Measurements from ENCODE around the gene PGC. TPM values are rescaled to one million over a fixed set of nuclear protein-coding genes. Genes with fewer than 3 reads are reported as not detected.

Gene PGC
- total and polyA plus RNA-seq, 10 donors, result 0.26 to 0.74 (median 0.48) TPM; not detected in 7

GRCh38 chr6:41780551-41781365 lies 33.6 kb upstream of the PGC start, which contains the start of gene PRICKLE4:
Gene PRICKLE4 (plus strand): TSS chr6:41780782. CDS start chr6:41783474, 2,692 bp downstream.
- Histone ChIP-seq H3K9me3 (no peaks in the 10 kb centered on the region), H3K27me3 (replicated peaks in 1 of 7) (peaks cover 0 to 7% (median 0%) of the 10 kb centered on the region in 7 donors), H3K27ac (peak within 1 kb of the TSS; percentile 19 to 95 (median 84)), H3K4me1 (peaks cover 21 to 92% (median 60%) of the 10 kb centered on the region in 6 donors), H3K36me3 (peaks cover 0 to 37% (median 7%) of the 10 kb centered on the region in 6 donors), H3K4me3 (peak within 1 kb of the TSS; percentile 71 to 93 (median 81))
- WGBS, 5 donors, result 1 to 4% (median 1%) methylated on average over 19 to 36 of the region's 36 CpGs
- intact Hi-C loops (cut with DNase I; ENCODE audit: low total_unique reads), result loop anchor here (5.0 kb wide), 1 partner anchor 267 kb away; no protein-coding TSS in a partner anchor
- peak; percentile 86 for DNase-seq
- TF ChIP-seq POLR2AphosphoS5 (IDR thresholded peaks at IDR 0.05), result peak in 1 of 3 donors; percentile 62
- no peak for TF ChIP-seq CTCF (IDR thresholded peaks at IDR 0.05 in 8 of 11, conservative IDR thresholded peaks at IDR 0.05 in 3 of 11)
- no peak for TF ChIP-seq POLR2A (IDR thresholded peaks at IDR 0.05)

DNA sequence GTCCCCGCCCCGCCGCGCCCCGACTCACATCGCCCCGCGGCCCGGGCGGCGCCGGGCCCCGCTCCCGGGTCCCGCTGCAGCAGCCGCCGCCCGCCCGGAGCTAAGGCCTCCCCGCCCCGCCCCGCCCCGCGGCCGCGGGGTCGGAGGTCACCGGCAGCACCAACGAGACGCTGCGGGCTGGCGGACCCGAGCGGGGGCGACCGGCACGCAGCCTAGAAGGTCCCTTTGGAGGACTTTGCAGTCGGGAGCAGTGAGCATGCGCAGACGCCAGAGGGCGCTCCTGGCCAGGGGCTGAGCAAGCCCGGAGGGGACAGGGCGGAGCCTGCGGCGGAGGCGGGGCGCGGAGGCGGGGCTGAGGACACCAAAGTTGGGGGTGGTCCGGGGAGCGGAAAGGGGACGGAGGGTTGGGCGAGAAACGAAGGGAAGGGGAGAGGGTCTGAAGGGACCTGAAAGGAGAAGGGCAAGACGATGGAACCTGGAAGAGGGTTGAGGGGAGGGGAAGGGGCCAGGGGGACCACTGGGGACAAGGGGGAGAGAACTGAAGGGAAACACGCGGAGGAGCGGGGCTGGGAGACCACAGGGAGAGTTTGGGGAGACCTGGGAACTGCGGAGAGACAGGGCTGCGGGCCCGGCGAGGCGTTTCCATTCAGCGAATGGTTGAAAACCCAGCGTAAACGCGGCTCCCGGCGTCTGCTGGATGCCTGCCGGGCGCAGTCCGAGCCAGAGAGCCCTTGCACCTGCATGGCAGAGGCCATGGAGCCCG lies 32.8 kb upstream of the PGC start, which contains the start of gene FRS3:
Gene FRS3 (minus strand): TSS at position 113 of the 763 bp plus-strand sequence. CDS start 2,913 bp downstream, outside the sequence.
- intact Hi-C loops (cut with DNase I; ENCODE audit: low total_unique reads), result loop anchor here (5.0 to 10.0 kb wide), 2 partner anchors 175 to 267 kb away; no protein-coding TSS in a partner anchor
- WGBS, 5 donors, result 0 to 1% (median 0%) methylated on average over 36 to 73 of the region's 73 CpGs
- H3K9me3 ChIP-seq, result no peaks in the 10 kb centered on the region
- H3K27me3 ChIP-seq (replicated peaks in 1 of 7), result peaks cover 0 to 7% (median 0%) of the 10 kb centered on the region in 7 donors
- H3K4me1 ChIP-seq, result peaks cover 13 to 88% (median 52%) of the 10 kb centered on the region in 6 donors
- H3K36me3 ChIP-seq, result peaks cover 0 to 37% (median 15%) of the 10 kb centered on the region in 6 donors
- peak within 1 kb of the TSS; percentile 19 to 95 (median 84) for H3K27ac ChIP-seq
- H3K4me3 ChIP-seq, result peak within 1 kb of the TSS; percentile 71 to 93 (median 81)
- TF ChIP-seq POLR2A (IDR thresholded peaks at IDR 0.05) (no peak), CTCF (IDR thresholded peaks at IDR 0.05 in 8 of 11, conservative IDR thresholded peaks at IDR 0.05 in 3 of 11) (peak; percentile 92 to 99 (median 96)), POLR2AphosphoS5 (IDR thresholded peaks at IDR 0.05) (peak; percentile 80 to 90 (median 83))
- DNase-seq, result peak; percentile 100

GRCh38 chr6:41779336-41779735 lies 32.1 kb upstream of the PGC start:
- DNase-seq, result no peak
- H3K27me3 ChIP-seq (replicated peaks in 1 of 7), result peaks cover 0 to 7% (median 0%) of the 10 kb centered on the region in 7 donors
- peaks cover 7 to 81% (median 45%) of the 10 kb centered on the region in 6 donors for H3K4me1 ChIP-seq
- WGBS, 5 donors, result 3 to 9% (median 5%) methylated on average over 12 to 16 of the region's 16 CpGs
- peaks cover 0 to 40% (median 21%) of the 10 kb centered on the region in 6 donors for H3K36me3 ChIP-seq
- no peaks in the 10 kb centered on the region for H3K9me3 ChIP-seq
- H3K27ac ChIP-seq, result peak overlapping the region in 6 of 8 donors; percentile 44 to 95 (median 76)
- peak overlapping the region; percentile 39 to 93 (median 81) for H3K4me3 ChIP-seq
- TF ChIP-seq POLR2A (IDR thresholded peaks at IDR 0.05), result no peak
- no peak for TF ChIP-seq CTCF (IDR thresholded peaks at IDR 0.05 in 8 of 11, conservative IDR thresholded peaks at IDR 0.05 in 3 of 11)
- no peak for TF ChIP-seq POLR2AphosphoS5 (IDR thresholded peaks at IDR 0.05)
- intact Hi-C loops (cut with DNase I; ENCODE audit: low total_unique reads), result loop anchor here (10.0 kb wide), 1 partner anchor 175 kb away; no protein-coding TSS in a partner anchor
